GM18517 (cell line): ENCODE data around the gene PRG3.

Experiments used
- ATAC-seq: cut with Tn5 transposase; IDR thresholded peaks from one replicate; pipeline ENCODE4 v1.9.1; 2021; ENCODE audit warnings: mild to moderate bottlenecking, moderate library complexity; ENCODE audit not compliant: unreplicated experiment

Gene PRG3

GRCh38 chr11:57391539-57391938 lies 10.6 kb upstream of the PRG3 start:
- no peak for ATAC-seq

GRCh38 chr11:57391111-57391510 lies 10.2 kb upstream of the PRG3 start:
- no peak for ATAC-seq

DNA sequence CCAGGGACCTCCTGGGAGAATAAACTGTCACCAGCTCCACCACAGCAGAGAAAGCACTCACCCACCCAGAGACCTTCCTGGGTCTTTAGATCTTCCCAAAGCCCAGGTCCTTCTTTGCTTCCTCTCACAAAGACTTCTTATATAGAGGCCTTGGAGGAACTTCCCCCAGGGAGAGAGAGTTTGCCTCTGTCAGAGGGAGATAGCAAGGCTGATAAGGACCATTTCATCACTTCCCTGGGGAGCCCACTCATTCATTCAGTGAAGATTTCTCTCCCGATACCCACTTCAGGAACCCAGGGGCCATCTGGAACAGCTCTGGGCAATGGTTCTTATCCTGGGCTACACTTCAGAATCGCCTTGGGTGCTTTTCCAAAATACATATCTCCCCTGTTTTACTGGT lies 9.6 kb upstream of the PRG3 start, which contains the start of gene PRG2:
Gene PRG2 (minus strand): TSS at position 116 of the 400 bp plus-strand sequence. CDS start 706 bp downstream, outside the sequence.
- no peak for ATAC-seq

- no peak for ATAC-seq
Measured at GRCh38 chr11:57387289-57388030, 6.5 kb upstream of the PRG3 start.

DNA sequence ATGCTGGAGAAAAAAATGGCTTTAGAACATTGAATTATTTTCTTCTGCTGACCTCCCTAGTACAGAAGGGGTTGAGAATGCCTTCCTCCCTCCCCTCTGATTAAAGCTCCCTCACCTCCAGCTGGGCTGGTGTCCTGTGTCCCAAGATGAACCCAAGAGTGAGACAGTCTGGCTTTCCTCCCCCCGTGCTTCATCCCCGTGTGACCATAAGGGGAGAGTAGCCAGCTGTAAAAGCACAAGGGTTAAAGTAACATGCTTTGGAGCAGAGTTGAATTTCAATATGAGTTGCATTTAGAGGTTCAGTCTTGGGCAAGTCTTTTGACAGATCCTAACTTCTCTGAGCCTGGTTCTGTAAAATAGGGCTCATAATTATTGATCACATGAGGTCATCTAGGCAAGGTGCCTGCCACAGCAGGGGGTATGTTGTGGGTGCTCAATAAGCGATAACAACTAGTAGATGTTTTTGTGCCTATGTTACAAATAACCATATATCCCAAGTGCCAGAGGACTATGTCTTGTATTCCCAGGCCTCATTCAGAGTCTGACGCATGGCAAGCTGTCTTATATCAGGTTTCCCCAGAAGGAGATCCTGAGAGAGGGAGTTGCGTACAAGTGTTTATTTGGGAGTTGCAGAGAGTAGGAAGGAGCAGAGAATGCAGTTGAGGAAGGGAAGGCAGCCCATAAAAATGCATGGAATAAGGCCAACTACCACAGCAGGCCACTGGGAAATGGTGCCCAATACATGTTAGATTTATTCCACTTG lies 5.4 kb upstream of the PRG3 start:
- no peak for ATAC-seq

DNA sequence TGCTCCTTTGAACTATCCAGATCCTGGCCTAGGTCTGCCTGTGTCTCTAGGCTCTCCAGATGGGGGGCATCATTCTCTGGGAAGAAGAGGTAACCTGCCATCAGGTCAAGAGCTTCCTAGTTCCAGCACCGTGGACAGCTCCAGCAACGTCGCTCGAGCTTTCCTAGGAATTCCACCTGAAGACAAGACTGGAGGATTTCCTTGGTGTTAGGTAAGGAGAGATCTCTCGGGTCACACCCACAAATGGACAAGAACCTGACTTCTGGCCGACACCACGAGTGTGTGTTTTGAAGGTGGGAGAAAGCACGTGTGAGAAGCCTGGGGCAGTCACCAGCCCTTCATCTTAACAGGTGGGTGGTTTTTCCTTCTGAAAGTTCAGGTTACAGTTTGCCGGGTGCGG lies 1.2 kb downstream of the PRG3 start:
- ATAC-seq, result no peak

DNA sequence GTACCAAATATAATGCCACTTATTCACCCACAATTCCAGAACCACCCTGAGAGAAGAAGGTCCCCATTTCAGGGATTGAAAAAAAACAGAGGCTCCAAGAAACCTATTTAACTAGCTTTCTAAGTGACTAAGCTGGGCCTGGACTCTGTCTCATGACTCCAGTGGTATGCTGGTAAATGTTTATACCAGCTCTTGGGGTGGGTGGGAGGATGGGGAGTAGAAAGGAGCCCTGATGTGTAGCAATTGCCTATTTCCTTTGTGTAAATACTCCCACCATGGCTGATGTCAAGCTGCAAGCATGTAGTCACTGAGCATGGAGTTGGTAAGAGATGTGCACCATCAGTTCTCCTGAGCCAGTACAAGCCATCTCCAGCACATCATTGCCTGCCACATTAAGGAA lies 2.8 kb downstream of the PRG3 start:
- no peak for ATAC-seq

DNA sequence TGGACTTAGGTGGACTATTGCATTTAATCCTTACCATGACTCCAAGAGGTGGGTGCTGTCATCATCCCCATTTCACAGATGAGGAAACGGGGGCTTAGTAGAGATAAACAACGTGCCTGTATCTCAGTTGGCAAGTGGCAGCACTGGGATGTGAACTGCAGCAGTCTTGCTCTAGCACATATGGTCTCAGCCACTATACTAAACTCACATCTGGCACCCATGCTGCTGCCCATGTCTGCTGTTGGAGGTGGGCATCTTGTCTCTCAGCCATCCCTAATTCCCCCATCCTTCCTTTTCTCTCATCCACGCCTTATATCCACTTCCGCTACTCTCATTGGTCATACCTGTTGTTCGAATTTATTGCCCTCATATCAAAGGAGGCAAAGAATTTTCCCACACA lies 3.8 kb downstream of the PRG3 start:
- ATAC-seq, result no peak

DNA sequence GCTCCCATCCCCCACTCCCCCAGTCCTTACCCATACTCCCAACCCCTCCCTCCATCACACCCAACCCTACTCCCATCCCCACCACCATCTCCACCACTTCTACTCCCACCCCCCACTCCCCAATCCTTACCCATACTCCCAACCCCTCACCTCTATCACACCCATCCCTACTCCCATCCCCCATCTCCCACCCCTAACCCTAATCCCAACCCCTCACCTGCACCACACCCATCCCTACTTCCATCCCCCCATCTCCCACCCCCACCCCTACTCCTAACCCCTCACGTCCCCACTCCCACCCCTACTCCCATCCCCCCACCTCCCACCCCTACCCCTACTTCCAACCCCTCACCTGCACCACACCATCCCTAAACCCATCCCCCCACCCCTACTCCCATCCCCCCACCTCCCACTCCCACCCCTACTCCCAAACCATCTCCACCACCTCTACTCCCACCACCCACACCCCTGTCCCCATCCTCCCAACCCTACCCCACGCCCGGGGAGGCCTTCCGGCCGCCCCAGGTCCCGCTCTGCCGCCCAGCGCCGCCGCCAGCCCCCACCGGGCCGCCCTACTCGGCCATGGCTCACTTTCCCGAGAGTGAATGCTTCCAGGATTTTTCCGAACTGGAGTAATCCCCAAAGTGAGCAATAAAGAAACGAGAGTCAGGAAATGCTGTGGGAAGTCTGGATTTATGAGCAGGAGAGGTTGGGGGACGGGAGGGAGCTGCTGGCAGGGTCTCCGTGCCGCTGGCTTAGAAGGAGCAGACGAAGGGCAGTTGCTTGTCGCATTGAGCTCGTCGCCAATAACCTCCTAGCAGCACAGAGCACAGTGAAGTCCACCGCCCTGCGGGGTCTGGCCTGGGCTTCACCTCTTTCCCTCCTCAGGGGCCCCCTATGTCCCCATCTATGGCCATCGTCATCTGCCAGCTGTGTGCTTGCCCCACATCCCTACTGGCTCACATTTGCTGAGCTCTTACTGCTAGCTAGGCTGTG lies 4.6 kb downstream of the PRG3 start:
- ATAC-seq, result no peak

GRCh38 chr11:57375490-57375889 lies 5.5 kb downstream of the PRG3 start:
- no peak for ATAC-seq

- ATAC-seq, result no peak
Measured at GRCh38 chr11:57374966-57375365, 6.0 kb downstream of the PRG3 start.

- ATAC-seq, result no peak
Measured at GRCh38 chr11:57373146-57373545, 7.8 kb downstream of the PRG3 start.

DNA sequence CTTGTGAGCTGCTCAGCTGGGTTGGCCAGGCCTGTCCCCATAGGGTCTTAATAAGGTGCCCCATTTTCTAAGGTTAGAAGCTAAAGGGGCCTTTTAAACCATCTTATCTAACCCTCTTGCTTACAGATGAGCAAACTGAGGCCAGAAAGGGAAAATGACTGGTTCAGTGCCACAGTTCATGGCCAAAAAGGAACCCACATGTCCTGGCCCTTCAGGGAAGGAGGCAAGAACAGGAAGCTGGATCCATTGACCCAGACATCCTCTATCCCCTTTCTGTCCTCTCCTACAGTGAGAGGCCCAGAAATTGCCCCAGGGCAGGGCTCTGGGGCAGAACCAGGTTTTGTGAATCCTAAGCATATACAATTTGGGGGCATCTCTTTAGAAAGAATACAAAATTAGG lies 10.0 kb downstream of the PRG3 start:
- ATAC-seq, result no peak

DNA sequence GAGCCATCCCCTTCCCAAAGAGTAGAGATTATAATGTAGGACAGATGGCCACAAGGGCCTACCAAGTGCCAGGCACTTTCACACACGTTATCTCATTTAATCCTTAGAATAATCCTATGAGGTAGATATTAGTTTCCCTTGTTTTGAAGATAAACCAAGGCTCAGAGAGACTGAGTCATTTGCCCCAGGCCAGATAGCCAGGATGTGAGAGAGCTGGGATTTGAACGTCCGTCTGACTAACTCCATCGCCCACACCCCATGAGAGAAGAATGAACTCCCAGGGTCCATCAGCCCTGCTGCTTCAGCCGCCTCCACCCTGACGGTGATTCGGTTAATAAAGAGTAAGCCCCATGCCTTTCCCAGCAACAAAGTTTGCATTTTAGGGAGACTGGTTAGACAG lies 10.7 kb downstream of the PRG3 start:
- no peak for ATAC-seq

GRCh38 chr11:57368845-57369232 lies 12.1 kb downstream of the PRG3 start:
- ATAC-seq, result no peak

DNA sequence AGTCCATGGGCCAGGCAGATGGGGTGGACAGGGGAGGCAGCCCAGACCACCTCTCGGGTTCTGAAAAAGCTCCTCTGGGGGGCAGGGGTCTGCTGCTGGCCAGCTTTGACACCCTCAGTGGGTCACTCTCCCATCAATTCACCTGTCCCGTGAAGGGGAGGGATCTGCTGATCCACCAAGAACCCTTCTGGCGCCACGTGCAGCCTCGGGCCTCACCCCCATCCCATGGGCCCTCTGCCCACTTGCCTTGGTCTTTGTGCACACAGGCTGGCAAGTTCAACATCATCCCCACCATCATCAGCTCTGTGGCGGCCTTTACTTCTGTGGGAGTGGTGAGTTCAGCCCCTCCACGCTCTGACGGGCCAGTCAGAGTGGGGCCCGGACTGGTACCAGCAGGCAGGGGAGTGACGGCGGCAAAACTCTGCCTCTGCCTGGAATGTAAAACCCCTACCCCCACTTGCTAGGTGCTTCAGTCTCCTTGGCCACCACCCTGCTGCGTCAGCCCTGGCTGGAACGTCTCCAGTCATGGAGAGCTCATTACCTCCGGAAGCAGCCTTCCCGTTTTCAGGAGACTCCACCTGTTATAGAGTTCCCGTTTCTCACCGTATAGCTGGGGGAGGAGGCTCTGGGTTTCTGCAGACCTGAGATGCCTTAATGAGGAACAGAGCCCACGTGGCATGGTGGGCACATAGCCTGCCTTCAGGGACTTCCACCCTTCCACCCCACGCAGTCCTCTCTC lies 12.7 kb downstream of the PRG3 start:
- no peak for ATAC-seq

- ATAC-seq, result no peak
Measured at GRCh38 chr11:57364851-57365660, 15.9 kb downstream of the PRG3 start.

GRCh38 chr11:57363131-57364080 lies 17.5 kb downstream of the PRG3 start:
- ATAC-seq, result no peak

- ATAC-seq, result no peak
Measured at GRCh38 chr11:57361926-57362325, 19.0 kb downstream of the PRG3 start.
